ENCODE data around the gene PLA2G7.
"Not testable (repeated sequence)": the region's sequence is repeated elsewhere in the genome, so short reads cannot be mapped to it uniquely, and the experiment has no call there.

The PLA2G7 gene

GRCh38 chr6:46746696-46747095 lies 11.5 kb upstream of the PLA2G7 start, which contains the start of gene ANKRD66:
Gene ANKRD66 (plus strand): TSS chr6:46746933. CDS start chr6:46751949, 5,016 bp downstream.
- no peak for DNase-seq

- DNase-seq, result no peak
Measured at GRCh38 chr6:46745973-46746372, 10.8 kb upstream of the PLA2G7 start.

GRCh38 chr6:46744159-46744725 lies 9.1 kb upstream of the PLA2G7 start:
- DNase-seq, result not testable (repeated sequence)

- DNase-seq, result no peak
Measured at GRCh38 chr6:46743425-46744158, 8.4 kb upstream of the PLA2G7 start.

GRCh38 chr6:46741910-46742309 lies 6.7 kb upstream of the PLA2G7 start:
- no peak for DNase-seq

- no peak for DNase-seq
Measured at GRCh38 chr6:46741482-46741881, 6.3 kb upstream of the PLA2G7 start.

GRCh38 chr6:46736906-46737305 lies 1.7 kb upstream of the PLA2G7 start:
- DNase-seq, result no peak

GRCh38 chr6:46735720-46736031 lies 501 bp upstream of the PLA2G7 start:
- DNase-seq, result no peak

- no peak for DNase-seq
Measured at GRCh38 chr6:46733341-46733801, 1.8 kb downstream of the PLA2G7 start.

- DNase-seq, result no peak
Measured at GRCh38 chr6:46730921-46731461, 4.2 kb downstream of the PLA2G7 start.

- DNase-seq, result no peak
Measured at GRCh38 chr6:46729787-46730326, 5.3 kb downstream of the PLA2G7 start.

GRCh38 chr6:46720401-46720800 lies 14.8 kb downstream of the PLA2G7 start:
- DNase-seq, result no peak

GRCh38 chr6:46719099-46719498 lies 16.1 kb downstream of the PLA2G7 start:
- DNase-seq, result no peak

GRCh38 chr6:46715141-46715540 lies 20.0 kb downstream of the PLA2G7 start:
- no peak for DNase-seq

- no peak for DNase-seq
Measured at GRCh38 chr6:46711491-46711890, 23.7 kb downstream of the PLA2G7 start.

- no peak for DNase-seq
Measured at GRCh38 chr6:46706464-46706863, 28.7 kb downstream of the PLA2G7 start.

GRCh38 chr6:46704562-46704961 lies 30.6 kb downstream of the PLA2G7 start:
- DNase-seq, result no peak

GRCh38 chr6:46699970-46700369 lies 35.2 kb downstream of the PLA2G7 start:
- no peak for DNase-seq

- DNase-seq, result no peak
Measured at GRCh38 chr6:46690911-46691451, 44.2 kb downstream of the PLA2G7 start.

- no peak for DNase-seq
Measured at GRCh38 chr6:46690141-46690755, 44.9 kb downstream of the PLA2G7 start.

GRCh38 chr6:46689657-46690056 lies 45.5 kb downstream of the PLA2G7 start:
- DNase-seq, result no peak

GRCh38 chr6:46688966-46689335 lies 46.2 kb downstream of the PLA2G7 start:
- no peak for DNase-seq
